A549 (cell line): ENCODE measurements around the gene PAGE4. TPM values are rescaled to one million over a fixed set of nuclear protein-coding genes. Genes with fewer than 3 reads are reported as not detected.

Source experiments
- ATAC-seq, 2 experiments: fragments of 200-7000 bp in 1 of 2; fragments of >200 bp in 1 of 2; cut with Nextera tagmentation in 1 of 2; cut with Tn5 transposase in 1 of 2; 3 replicates each; pipeline versions ENCODE4 v1.8.0 to v1.9.1; 2018 to 2020; ENCODE audit warnings: mild to moderate bottlenecking in 1 of 2, moderate library complexity in 1 of 2
- CTCF ChIA-PET: fragments of 300-600 bp; sonication (Branson Sonifier 250); formaldehyde crosslinking; extraction: SDS; loops from one replicate; lab custom pipeline; 2021; ENCODE audit warnings: antibody characterized with exemption, inconsistent platforms; lab: Yijun Ruan, JAX
- POLR2A ChIA-PET: fragments of 350-600 bp; formaldehyde crosslinking; extraction: SDS; loops from one replicate; lab custom pipeline; 2021; ENCODE audit warnings: antibody characterized with exemption, inconsistent platforms; lab: Yijun Ruan, JAX
- DNase-seq, 2 experiments: peaks; one replicate each; pipeline versions ENCODE4 v3.0.0 to v3.0.0-alpha.2; 2011 to 2016; ENCODE audit warnings: low read depth in 1 of 2, low spot score in 1 of 2
- FAIRE-seq: peaks from 2 replicates; lab custom pipeline; 2011; peaks lifted over from hg19 to GRCh38; lab: Jason Lieb, UNC
- H3K27ac ChIP-seq, 2 experiments: fragments of >200 bp; sonication (Bioruptor Twin); formaldehyde crosslinking; 3 replicates each; pipeline ENCODE4 v1.5.1; 2016 to 2017
- H3K4me1 ChIP-seq: fragments of >200 bp; sonication (Bioruptor Twin); formaldehyde crosslinking; 3 replicates; pipeline ENCODE4 v1.6.1; 2016
- H3K4me2 ChIP-seq: fragments of >200 bp; sonication (Bioruptor Twin); formaldehyde crosslinking; 3 replicates; pipeline ENCODE4 v1.6.1; 2016
- H3K4me3 ChIP-seq: fragments of >200 bp; sonication (Bioruptor Twin); formaldehyde crosslinking; 3 replicates; pipeline ENCODE4 v1.5.1; 2016
- H3K9me3 ChIP-seq: fragments of >200 bp; sonication (Bioruptor Twin); formaldehyde crosslinking; 3 replicates; pipeline ENCODE4 v1.6.1; 2016
- ATOH8 ChIP-seq: fragments of 250-450 bp; sonication (Bioruptor Pico); IDR thresholded peaks from 2 replicates; pipeline ENCODE4 v1.5.0; 2020; ENCODE audit warnings: low read depth, mild to moderate bottlenecking, moderate library complexity
- BCL3 ChIP-seq: fragments of >200 bp; sonication (Bioruptor Twin); formaldehyde crosslinking; IDR thresholded peaks from 3 replicates; pipeline ENCODE4 v1.6.1; 2016
- BHLHE40 ChIP-seq: IDR thresholded peaks from 2 replicates; pipeline ENCODE4 v1.6.1; 2012; ENCODE audit warnings: low read depth, low read length, inconsistent platforms
- CBX2 ChIP-seq: fragments of 200-600 bp; sonication (generic); IDR thresholded peaks from 2 replicates; pipeline ENCODE4 v1.6.1; 2016; ENCODE audit warnings: low read depth, mild to moderate bottlenecking, borderline replicate concordance
- CHD2 ChIP-seq: fragments of 150-350 bp; IDR thresholded peaks from 2 replicates; pipeline ENCODE4 v1.6.1; 2014; ENCODE audit warnings: low read length; ENCODE audit not compliant: partially characterized antibody
- CHD4 ChIP-seq: fragments of 200-600 bp; sonication (generic); IDR thresholded peaks from 2 replicates; pipeline ENCODE4 v1.6.1; 2016; ENCODE audit warnings: antibody characterized with exemption, mild to moderate bottlenecking, borderline replicate concordance
- CTCF ChIP-seq: fragments of >200 bp; sonication (Bioruptor Twin); formaldehyde crosslinking; IDR thresholded peaks from 3 replicates; pipeline ENCODE4 v1.5.1; 2016
- E2F6 ChIP-seq: IDR thresholded peaks from 2 replicates; pipeline ENCODE4 v1.6.1; 2012; ENCODE audit warnings: low read depth, borderline replicate concordance
- EHF ChIP-seq: fragments of 250-450 bp; sonication (Bioruptor Pico); IDR thresholded peaks from 2 replicates; pipeline ENCODE4 v1.5.0; 2020; ENCODE audit warnings: mild to moderate bottlenecking
- EP300 ChIP-seq, 2 experiments: fragments of >200 bp; sonication (Bioruptor Twin); formaldehyde crosslinking; IDR thresholded peaks; 2 replicates in 1 of 2; 3 replicates in 1 of 2; pipeline ENCODE4 v1.6.1; 2016 to 2017
- ESRRA ChIP-seq: fragments of 150-350 bp; IDR thresholded peaks from 2 replicates; pipeline ENCODE4 v1.6.1; 2014; ENCODE audit warnings: mild to moderate bottlenecking, low read length, borderline replicate concordance
- FOSB ChIP-seq: fragments of 250-450 bp; sonication (Bioruptor Pico); IDR thresholded peaks from 2 replicates; pipeline ENCODE4 v1.5.0; 2020; ENCODE audit warnings: mild to moderate bottlenecking, moderate library complexity
- FOSL2 ChIP-seq, 2 experiments: fragments of 450-650 bp in 1 of 2; fragments of >200 bp in 1 of 2; sonication (Bioruptor Twin) in 1 of 2; formaldehyde crosslinking; IDR thresholded peaks; 2 replicates each; pipeline versions ENCODE4 v1.5.0 to v1.6.1; 2016 to 2020; ENCODE audit warnings: mild to moderate bottlenecking in 1 of 2, moderate library complexity in 1 of 2
- JUNB ChIP-seq: fragments of >200 bp; sonication (Bioruptor Twin); formaldehyde crosslinking; IDR thresholded peaks from 2 replicates; pipeline ENCODE4 v1.6.1; 2016
- KDM1A ChIP-seq: fragments of 200-600 bp; sonication (generic); IDR thresholded peaks from 2 replicates; pipeline ENCODE4 v1.6.1; 2016; ENCODE audit warnings: low read depth, mild to moderate bottlenecking
- KDM5A ChIP-seq: fragments of 200-600 bp; sonication (generic); IDR thresholded peaks from 2 replicates; pipeline ENCODE4 v1.6.1; 2016; ENCODE audit warnings: antibody characterized with exemption, mild to moderate bottlenecking
- MAFK ChIP-seq: fragments of 450-650 bp; IDR thresholded peaks from 2 replicates; pipeline ENCODE4 v1.6.1; 2014; ENCODE audit not compliant: partially characterized antibody
- MAZ ChIP-seq: fragments of 150-350 bp; IDR thresholded peaks from 2 replicates; pipeline ENCODE4 v1.6.1; 2014; ENCODE audit warnings: antibody characterized with exemption, low read depth, low read length, borderline replicate concordance
- NR3C1 ChIP-seq: fragments of >200 bp; sonication (Bioruptor Twin); formaldehyde crosslinking; IDR thresholded peaks from 3 replicates; pipeline ENCODE4 v1.6.1; 2017
- POLR2AphosphoS2 ChIP-seq: conservative IDR thresholded peaks from 2 replicates; pipeline ENCODE4 v1.6.1; 2012; ENCODE audit warnings: low read length, improper control_type of control experiment, inconsistent platforms
- RAD21 ChIP-seq, 2 experiments: fragments of >200 bp in 1 of 2; sonication (Bioruptor Twin) in 1 of 2; formaldehyde crosslinking in 1 of 2; IDR thresholded peaks in 1 of 2; conservative IDR thresholded peaks in 1 of 2; 2 replicates in 1 of 2; 3 replicates in 1 of 2; pipeline ENCODE4 v1.6.1; 2012 to 2018; ENCODE audit warnings: inconsistent platforms in 1 of 2
- RCOR1 ChIP-seq: fragments of 150-350 bp; IDR thresholded peaks from 2 replicates; pipeline ENCODE4 v1.6.1; 2014; ENCODE audit warnings: antibody characterized with exemption, low read length, low read depth
- RNF2 ChIP-seq: fragments of 200-600 bp; sonication (generic); IDR thresholded peaks from 2 replicates; pipeline ENCODE4 v1.6.1; 2016; ENCODE audit warnings: low read depth, mild to moderate bottlenecking, antibody characterized with exemption, moderate library complexity, borderline replicate concordance
- TFCP2L1 ChIP-seq: fragments of 250-450 bp; sonication (Bioruptor Pico); IDR thresholded peaks from 2 replicates; pipeline ENCODE4 v1.5.0; 2021; ENCODE audit warnings: mild to moderate bottlenecking
- TP53 ChIP-seq: fragments of 250-450 bp; sonication (Bioruptor Pico); IDR thresholded peaks from 2 replicates; pipeline ENCODE4 v1.5.0; 2021; ENCODE audit warnings: mild to moderate bottlenecking, moderate library complexity
- ZC3H11A ChIP-seq: fragments of 450-650 bp; IDR thresholded peaks from 2 replicates; pipeline ENCODE4 v1.6.1; 2014; ENCODE audit warnings: antibody characterized with exemption, mild to moderate bottlenecking
- ZFP36 ChIP-seq: fragments of 450-650 bp; IDR thresholded peaks from 2 replicates; pipeline ENCODE4 v1.6.1; 2014; ENCODE audit warnings: borderline replicate concordance; ENCODE audit not compliant: partially characterized antibody
- WGBS: methylation state at CpG from one replicate; pipeline ENCODE4 v1.1.6; 2017; ENCODE audit errors: missing lambda C conversion rate; 5-methylcytosine and 5-hydroxymethylcytosine counted together
- polyA plus RNA-seq, 4 experiments: library from polyadenylated mRNA; depleted of rRNA in 3 of 4; stranded (reverse); fragments of >200 nt; fragmentation: RNase III in 1 of 4; extraction: RNeasy Plus Mini Kit Qiagen cat#74134 plus additional on column Dnase treatment in 1 of 4; gene quantifications; 2 replicates in 3 of 4; 3 replicates in 1 of 4; pipeline ENCODE4 v1.2.3, GENCODE V29; 2011 to 2017

Gene PAGE4
- polyA plus RNA-seq, 2 of the 4 experiments (the other 2 are of a cell fraction): not detected

- CTCF ChIA-PET: interaction anchor here (0.9 to 2.8 kb wide), 2 partner anchors 8 to 11 kb away, joined by 4 to 17 read pairs; no protein-coding TSS in a partner anchor
- Histone ChIP-seq H3K9me3 (no peaks in the 10 kb centered on the region), H3K4me2 (no peak overlapping the region), H3K27ac (no peak overlapping the region), H3K4me3 (no peak overlapping the region), H3K4me1 (no peaks in the 10 kb centered on the region)
- no peak for ATAC-seq
- TF ChIP-seq EHF: no peak
- TF ChIP-seq BCL3: no peak
- no peak for TF ChIP-seq KDM1A
- no peak for TF ChIP-seq FOSB (CRISPR knock-in tag)
- TF ChIP-seq EP300 (IDR thresholded peaks at IDR 0.05): no peak
- TF ChIP-seq BHLHE40: no peak
- no peak for TF ChIP-seq ESRRA
- no peak for TF ChIP-seq TP53
- TF ChIP-seq RCOR1: no peak
- TF ChIP-seq KDM5A: no peak
- 5% methylated on average over 1 of the region's 1 CpG for WGBS
- no peak for DNase-seq
- POLR2A ChIA-PET: no interaction called here
- no peak for FAIRE-seq
Measured at GRCh38 chrX:49846522-49846921, 17.4 kb downstream of the PAGE4 start.

GRCh38 chrX:49848275-49848674 is 19.2 kb downstream of the PAGE4 start:
- POLR2A ChIA-PET: no interaction called here
- 4% methylated on average over 3 of the region's 3 CpGs for WGBS
- Histone ChIP-seq H3K4me1 (no peaks in the 10 kb centered on the region), H3K27ac (no peak overlapping the region), H3K9me3 (no peaks in the 10 kb centered on the region), H3K4me3 (no peak overlapping the region), H3K4me2 (no peak overlapping the region)
- TF ChIP-seq MAFK (no peak), ATOH8 (no peak), E2F6 (no peak), MAZ (no peak), RNF2 (no peak), POLR2AphosphoS2 (no peak)
- FAIRE-seq (no peak), ATAC-seq (no peak), DNase-seq (no peak)
- CTCF ChIA-PET: interaction anchor here (1.3 to 2.8 kb wide), 3 partner anchors 9 to 31 kb away, joined by 3 to 17 read pairs (median 4); partner anchors contain the start of gene USP27X

GRCh38 chrX:49850028-49850427 is 20.9 kb downstream of the PAGE4 start:
- TF ChIP-seq CHD4 (no peak), RCOR1 (no peak), RNF2 (no peak), ZFP36 (no peak), TFCP2L1 (CRISPR knock-in tag) (no peak)
- no peak for ATAC-seq
- POLR2A ChIA-PET: no interaction called here
- FAIRE-seq: peak; percentile 68
- Histone ChIP-seq H3K4me2 (no peak overlapping the region), H3K4me1 (no peaks in the 10 kb centered on the region), H3K9me3 (no peaks in the 10 kb centered on the region), H3K4me3 (no peak overlapping the region), H3K27ac (no peak overlapping the region)
- no peak for DNase-seq
- CTCF ChIA-PET: no interaction called here
- 0% methylated on average over 1 of the region's 1 CpG for WGBS

- CTCF ChIA-PET: interaction anchor here (1.9 kb wide), 1 partner anchor 15 kb away, joined by 5 read pairs; no protein-coding TSS in a partner anchor
- Histone ChIP-seq H3K4me2 (no peak overlapping the region), H3K27ac (no peak overlapping the region), H3K4me3 (no peak overlapping the region), H3K4me1 (no peaks in the 10 kb centered on the region), H3K9me3 (no peaks in the 10 kb centered on the region)
- FAIRE-seq (no peak), ATAC-seq (no peak), DNase-seq (no peak)
- POLR2A ChIA-PET: no interaction called here
- WGBS: 37% methylated on average over 4 of the region's 6 CpGs
- TF ChIP-seq NR3C1 (no peak), RAD21 (conservative IDR thresholded peaks at IDR 0.05 in 1 of 2, IDR thresholded peaks at IDR 0.05 in 1 of 2) (no peak), FOSL2 (IDR thresholded peaks at IDR 0.05) (no peak), FOSL2 (CRISPR knock-in tag; IDR thresholded peaks at IDR 0.05) (no peak), BHLHE40 (no peak), CBX2 (no peak), JUNB (no peak), CTCF (no peak), E2F6 (no peak), ZC3H11A (no peak), CHD2 (no peak)
Measured at GRCh38 chrX:49853661-49854060, 24.6 kb downstream of the PAGE4 start.
